Activated naive CD4-positive, alpha-beta T cell (primary cell): Measurements from ENCODE around the gene APH1B.
"Not testable (repeated sequence)": the region's sequence is repeated elsewhere in the genome, so short reads cannot be mapped to it uniquely, and the experiment has no call there.

Experiments used
- DNase-seq, 4 experiments: peaks; one replicate each; lab custom pipeline; 2025; lab: John Stamatoyannopoulos, UW

The APH1B gene

GRCh38 chr15:63296195-63296594 lies 18.8 kb downstream of the APH1B start:
- no peak for DNase-seq

- DNase-seq = no peak
Measured at GRCh38 chr15:63299943-63300575, 22.7 kb downstream of the APH1B start.

GRCh38 chr15:63301088-63301487 lies 23.7 kb downstream of the APH1B start:
- no peak for DNase-seq

GRCh38 chr15:63305260-63305659 lies 27.9 kb downstream of the APH1B start:
- no peak for DNase-seq

GRCh38 chr15:63306492-63307073 lies 29.2 kb downstream of the APH1B start:
- no peak for DNase-seq

GRCh38 chr15:63308491-63308890 lies 31.1 kb downstream of the APH1B start:
- no peak for DNase-seq

GRCh38 chr15:63308947-63309346 lies 31.5 kb downstream of the APH1B start:
- no peak for DNase-seq

GRCh38 chr15:63310646-63311045 lies 33.2 kb downstream of the APH1B start:
- no peak for DNase-seq

GRCh38 chr15:63312286-63312685 lies 34.9 kb downstream of the APH1B start:
- DNase-seq = no peak

- DNase-seq = no peak
Measured at GRCh38 chr15:63313825-63314224, 36.4 kb downstream of the APH1B start.

GRCh38 chr15:63314409-63314808 lies 37.0 kb downstream of the APH1B start:
- DNase-seq = no peak

GRCh38 chr15:63318344-63318743 lies 40.9 kb downstream of the APH1B start:
- no peak for DNase-seq

- DNase-seq = no peak
Measured at GRCh38 chr15:63319065-63319464, 41.7 kb downstream of the APH1B start.

GRCh38 chr15:63320446-63320845 lies 43.0 kb downstream of the APH1B start:
- DNase-seq = not testable (repeated sequence)

GRCh38 chr15:63320981-63321380 lies 43.6 kb downstream of the APH1B start:
- not testable (repeated sequence) for DNase-seq

GRCh38 chr15:63321462-63321861 lies 44.1 kb downstream of the APH1B start:
- no peak for DNase-seq

GRCh38 chr15:63322541-63322940 lies 45.1 kb downstream of the APH1B start:
- no peak for DNase-seq

- no peak for DNase-seq
Measured at GRCh38 chr15:63323798-63324563, 46.6 kb downstream of the APH1B start.

- DNase-seq = no peak
Measured at GRCh38 chr15:63324770-63325169, 47.4 kb downstream of the APH1B start.

GRCh38 chr15:63327648-63328421 lies 50.4 kb downstream of the APH1B start:
- DNase-seq = no peak

GRCh38 chr15:63329567-63330350 lies 52.4 kb downstream of the APH1B start:
- no peak for DNase-seq

- DNase-seq = no peak
Measured at GRCh38 chr15:63330926-63331325, 53.5 kb downstream of the APH1B start.
